WTC11 (cell line): Measurements from ENCODE around the gene ADK. TPM values are rescaled to one million over a fixed set of nuclear protein-coding genes. Genes with fewer than 3 reads are reported as not detected.
A peak's percentile ranks its signal among the peaks of the same experiment; 100 is the strongest.

Source experiments
- ATAC-seq: fragments of 200-7000 bp; cut with Tn5 transposase; 2 replicates; pipeline ENCODE4 v1.10.0; 2021; ENCODE audit warnings: mild to moderate bottlenecking, moderate library complexity
- CTCF ChIA-PET: fragments of 300-600 bp; sonication (Branson Sonifier 250); formaldehyde crosslinking; loops from one replicate; lab custom pipeline; 2021; ENCODE audit warnings: antibody characterized with exemption; lab: Charles Lee
- POLR2A ChIA-PET: fragments of 350-600 bp; sonication (Branson Sonifier 250); formaldehyde crosslinking; loops from one replicate; lab custom pipeline; 2021; ENCODE audit warnings: antibody characterized with exemption; lab: Charles Lee
- DNase-seq: peaks from one replicate; pipeline ENCODE4 v3.0.0; 2021; ENCODE audit warnings: low spot score
- H3K27ac Mint-ChIP-seq: 2 replicates; pipeline ENCODE4 v1.8.0; 2021; ENCODE audit warnings: mixed read lengths
- H3K27me3 Mint-ChIP-seq: 2 replicates; pipeline ENCODE4 v1.8.0; 2021; ENCODE audit warnings: low read depth, mild to moderate bottlenecking, moderate library complexity, mixed read lengths
- H3K36me3 Mint-ChIP-seq: 2 replicates; pipeline ENCODE4 v1.8.0; 2021; ENCODE audit warnings: mixed read lengths
- H3K4me1 Mint-ChIP-seq: 2 replicates; pipeline ENCODE4 v1.8.0; 2022; ENCODE audit warnings: mixed read lengths
- H3K4me3 Mint-ChIP-seq: 2 replicates; pipeline ENCODE4 v1.8.0; 2021; ENCODE audit warnings: mild to moderate bottlenecking, moderate library complexity, mixed read lengths
- H3K9me3 Mint-ChIP-seq: 2 replicates; pipeline ENCODE4 v1.8.0; 2021; ENCODE audit warnings: mixed read lengths
- AFF4 ChIP-seq: sonication (generic); formaldehyde crosslinking; IDR thresholded peaks from 2 replicates; pipeline ENCODE4 v1.8.1; 2023; ENCODE audit warnings: mild to moderate bottlenecking, missing genetic modification reagents, borderline replicate concordance
- ATF1 ChIP-seq: sonication (generic); formaldehyde crosslinking; IDR thresholded peaks from 2 replicates; pipeline ENCODE4 v1.8.1; 2023; ENCODE audit warnings: mild to moderate bottlenecking, moderate library complexity, missing genetic modification reagents
- E2F5 ChIP-seq: sonication (generic); formaldehyde crosslinking; IDR thresholded peaks from 2 replicates; pipeline ENCODE4 v1.8.1; 2022; ENCODE audit warnings: mild to moderate bottlenecking, moderate library complexity, missing genetic modification reagents
- ELF4 ChIP-seq: sonication (generic); formaldehyde crosslinking; IDR thresholded peaks from 2 replicates; pipeline ENCODE4 v1.8.1; 2022; ENCODE audit warnings: low read depth, mild to moderate bottlenecking, moderate library complexity, missing genetic modification reagents
- ESRRA ChIP-seq: sonication (generic); formaldehyde crosslinking; IDR thresholded peaks from 2 replicates; pipeline ENCODE4 v1.8.1; 2022; ENCODE audit warnings: mild to moderate bottlenecking, missing genetic modification reagents, borderline replicate concordance
- FOXP4 ChIP-seq: sonication (generic); formaldehyde crosslinking; IDR thresholded peaks from 2 replicates; pipeline ENCODE4 v1.8.0; 2022; ENCODE audit warnings: mild to moderate bottlenecking, missing genetic modification reagents
- GTF2I ChIP-seq: fragments of 250-450 bp; sonication (Bioruptor Pico); conservative IDR thresholded peaks from 2 replicates; pipeline ENCODE4 v1.4.0; 2021; ENCODE audit warnings: mild to moderate bottlenecking
- HMGA2 ChIP-seq: fragments of 250-450 bp; sonication (Bioruptor Pico); IDR thresholded peaks from 2 replicates; pipeline ENCODE4 v1.4.0; 2021; ENCODE audit warnings: mild to moderate bottlenecking, moderate library complexity
- MLX ChIP-seq: sonication (generic); formaldehyde crosslinking; IDR thresholded peaks from 2 replicates; pipeline ENCODE4 v1.8.1; 2023; ENCODE audit warnings: mild to moderate bottlenecking, missing genetic modification reagents, moderate library complexity
- total RNA-seq: library from RNA; stranded (reverse); gene quantifications from 3 replicates; pipeline ENCODE4 v1.2.3, GENCODE V29; 2021
- TF ChIP-seq, protein P1 (sequence below): sonication (generic); formaldehyde crosslinking; IDR thresholded peaks from 2 replicates; pipeline ENCODE4 v1.8.1; 2023; ENCODE audit warnings: mild to moderate bottlenecking, missing genetic modification reagents
- TF ChIP-seq, protein P2 (sequence below): sonication (generic); formaldehyde crosslinking; IDR thresholded peaks from 2 replicates; pipeline ENCODE4 v1.8.0; 2022; ENCODE audit warnings: mild to moderate bottlenecking, missing genetic modification reagents
- TF ChIP-seq, protein P3 (sequence below): sonication (generic); formaldehyde crosslinking; IDR thresholded peaks from 2 replicates; pipeline ENCODE4 v1.8.0; 2023; ENCODE audit warnings: missing genetic modification reagents

Gene ADK
- total RNA-seq, 1 experiment from 2014 or later = 32.7 TPM

- no peaks in the 10 kb centered on the region for H3K27me3 Mint-ChIP-seq
- CTCF ChIA-PET = interaction anchor here (1.1 kb wide), 1 partner anchor 867 kb away, joined by 5 read pairs; no protein-coding TSS in a partner anchor
Measured at GRCh38 chr10:74167443-74167842, 16.4 kb downstream of the ADK start.

More at GRCh38 chr10:74167443-74167842, 16.4 kb downstream of the ADK start:
- TF ChIP-seq E2F5 (CRISPR knock-in tag) (no peak), FOXP4 (CRISPR knock-in tag) (no peak), ELF4 (no peak), GTF2I (CRISPR knock-in tag) (no peak), AFF4 (CRISPR knock-in tag) (no peak), ATF1 (CRISPR knock-in tag) (no peak), HMGA2 (CRISPR knock-in tag) (no peak), MLX (no peak), ESRRA (CRISPR knock-in tag) (no peak)
- TF ChIP-seq, protein P1, sequence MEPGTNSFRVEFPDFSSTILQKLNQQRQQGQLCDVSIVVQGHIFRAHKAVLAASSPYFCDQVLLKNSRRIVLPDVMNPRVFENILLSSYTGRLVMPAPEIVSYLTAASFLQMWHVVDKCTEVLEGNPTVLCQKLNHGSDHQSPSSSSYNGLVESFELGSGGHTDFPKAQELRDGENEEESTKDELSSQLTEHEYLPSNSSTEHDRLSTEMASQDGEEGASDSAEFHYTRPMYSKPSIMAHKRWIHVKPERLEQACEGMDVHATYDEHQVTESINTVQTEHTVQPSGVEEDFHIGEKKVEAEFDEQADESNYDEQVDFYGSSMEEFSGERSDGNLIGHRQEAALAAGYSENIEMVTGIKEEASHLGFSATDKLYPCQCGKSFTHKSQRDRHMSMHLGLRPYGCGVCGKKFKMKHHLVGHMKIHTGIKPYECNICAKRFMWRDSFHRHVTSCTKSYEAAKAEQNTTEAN (CRISPR knock-in tag) = no peak
- TF ChIP-seq, protein P2, sequence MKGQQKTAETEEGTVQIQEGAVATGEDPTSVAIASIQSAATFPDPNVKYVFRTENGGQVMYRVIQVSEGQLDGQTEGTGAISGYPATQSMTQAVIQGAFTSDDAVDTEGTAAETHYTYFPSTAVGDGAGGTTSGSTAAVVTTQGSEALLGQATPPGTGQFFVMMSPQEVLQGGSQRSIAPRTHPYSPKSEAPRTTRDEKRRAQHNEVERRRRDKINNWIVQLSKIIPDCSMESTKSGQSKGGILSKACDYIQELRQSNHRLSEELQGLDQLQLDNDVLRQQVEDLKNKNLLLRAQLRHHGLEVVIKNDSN (CRISPR knock-in tag) = no peak
- TF ChIP-seq, protein P3, sequence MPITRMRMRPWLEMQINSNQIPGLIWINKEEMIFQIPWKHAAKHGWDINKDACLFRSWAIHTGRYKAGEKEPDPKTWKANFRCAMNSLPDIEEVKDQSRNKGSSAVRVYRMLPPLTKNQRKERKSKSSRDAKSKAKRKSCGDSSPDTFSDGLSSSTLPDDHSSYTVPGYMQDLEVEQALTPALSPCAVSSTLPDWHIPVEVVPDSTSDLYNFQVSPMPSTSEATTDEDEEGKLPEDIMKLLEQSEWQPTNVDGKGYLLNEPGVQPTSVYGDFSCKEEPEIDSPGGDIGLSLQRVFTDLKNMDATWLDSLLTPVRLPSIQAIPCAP (CRISPR knock-in tag) = no peak
- TF ChIP-seq, all 79 proteins: peak for 0
- POLR2A ChIA-PET = interaction anchor here (0.6 to 1.2 kb wide), 3 partner anchors 9 to 959 kb away, joined by 4 to 9 read pairs (median 5); partner anchors contain the start of genes ADK and AP3M1
- H3K9me3 Mint-ChIP-seq = no peaks in the 10 kb centered on the region
- peak overlapping the region; percentile 41; the same call in 1 of the 2 replicates for H3K27ac Mint-ChIP-seq
- peaks cover 6% of the 10 kb centered on the region for H3K4me1 Mint-ChIP-seq
- ATAC-seq (no peak), DNase-seq (no peak)
- H3K4me3 Mint-ChIP-seq = no peak overlapping the region
- H3K36me3 Mint-ChIP-seq = no peaks in the 10 kb centered on the region
